Neutrophil (primary cell): ENCODE data around the gene PADI2.
A peak's percentile ranks its signal among the peaks of the same experiment; 100 is the strongest.

ENCODE experiments used
- H3K27ac ChIP-seq: fragments of 200-600 bp; sonication (generic); 2 replicates; pipeline ENCODE4 v1.5.1; 2016; ENCODE audit warnings: mild to moderate bottlenecking, moderate library complexity
- H3K27me3 ChIP-seq: fragments of 200-600 bp; sonication (generic); 2 replicates; pipeline ENCODE4 v1.6.0; 2016; ENCODE audit warnings: mild to moderate bottlenecking
- H3K36me3 ChIP-seq: fragments of 200-600 bp; sonication (generic); 2 replicates; pipeline ENCODE4 v1.5.1; 2017
- H3K4me1 ChIP-seq, 2 experiments: fragments of 200-600 bp in 1 of 2; sonication (generic) in 1 of 2; 1 replicate in 1 of 2; 2 replicates in 1 of 2; pipeline versions ENCODE4 v1.5.1 to v1.6.1; 2013 to 2016; ENCODE audit warnings: low read depth in 1 of 2, low read length in 1 of 2, mild to moderate bottlenecking in 1 of 2, moderate library complexity in 1 of 2; ENCODE audit not compliant: control insufficient read depth in 1 of 2, insufficient read depth in 1 of 2
- H3K4me3 ChIP-seq, 2 experiments: fragments of 200-600 bp in 1 of 2; sonication (generic) in 1 of 2; 1 replicate in 1 of 2; 2 replicates in 1 of 2; pipeline ENCODE4 v1.5.1; 2013 to 2016; ENCODE audit warnings: low read depth in 1 of 2, low read length in 1 of 2, mild to moderate bottlenecking in 1 of 2, moderate library complexity in 1 of 2
- H3K9me3 ChIP-seq: fragments of 200-600 bp; sonication (generic); 2 replicates; pipeline ENCODE4 v1.5.1; 2016
- CTCF ChIP-seq: fragments of 200-600 bp; sonication (generic); IDR thresholded peaks from 2 replicates; pipeline ENCODE4 v1.5.1; 2016; ENCODE audit warnings: antibody characterized with exemption

The PADI2 gene

GRCh38 chr1:17104782-17105181 is 14.5 kb downstream of the PADI2 start:
- H3K4me1 ChIP-seq, result peaks cover 40 to 49% of the 10 kb centered on the region in 2 experiments
- peaks cover 86% of the 10 kb centered on the region for H3K36me3 ChIP-seq
- H3K27me3 ChIP-seq, result no peaks in the 10 kb centered on the region
- H3K27ac ChIP-seq, result peak overlapping the region; percentile 25
- no peak for TF ChIP-seq CTCF
- no peak overlapping the region for H3K4me3 ChIP-seq
- H3K9me3 ChIP-seq, result no peaks in the 10 kb centered on the region

GRCh38 chr1:17102232-17102631 is 17.0 kb downstream of the PADI2 start:
- peaks cover 77% of the 10 kb centered on the region for H3K36me3 ChIP-seq
- no peak for TF ChIP-seq CTCF
- H3K4me3 ChIP-seq, result no peak overlapping the region
- no peaks in the 10 kb centered on the region for H3K27me3 ChIP-seq
- H3K4me1 ChIP-seq, result peaks cover 60 to 63% of the 10 kb centered on the region in 2 experiments
- H3K9me3 ChIP-seq, result no peaks in the 10 kb centered on the region
- peak overlapping the region; percentile 95 for H3K27ac ChIP-seq

- Histone ChIP-seq H3K27ac (peak overlapping the region; percentile 95), H3K9me3 (no peaks in the 10 kb centered on the region), H3K4me1 (peaks cover 60 to 63% of the 10 kb centered on the region in 2 experiments), H3K27me3 (no peaks in the 10 kb centered on the region), H3K36me3 (peaks cover 80% of the 10 kb centered on the region), H3K4me3 (no peak overlapping the region)
- TF ChIP-seq CTCF, result no peak
Observed at GRCh38 chr1:17101261-17101660, 18.0 kb downstream of the PADI2 start.

GRCh38 chr1:17099616-17100340 is 19.5 kb downstream of the PADI2 start:
- Histone ChIP-seq H3K9me3 (no peaks in the 10 kb centered on the region), H3K4me3 (peak overlapping the region; percentile 52 to 57), H3K27me3 (no peaks in the 10 kb centered on the region), H3K36me3 (peaks cover 81% of the 10 kb centered on the region), H3K4me1 (peaks cover 58 to 62% of the 10 kb centered on the region in 2 experiments), H3K27ac (peak overlapping the region; percentile 95)
- no peak for TF ChIP-seq CTCF

- Histone ChIP-seq H3K4me1 (peaks cover 58 to 62% of the 10 kb centered on the region in 2 experiments), H3K9me3 (no peaks in the 10 kb centered on the region), H3K27me3 (no peaks in the 10 kb centered on the region), H3K27ac (peak overlapping the region; percentile 95), H3K36me3 (peaks cover 83% of the 10 kb centered on the region), H3K4me3 (peak overlapping the region; percentile 52 to 57)
- TF ChIP-seq CTCF, result no peak
Observed at GRCh38 chr1:17098446-17099317, 20.6 kb downstream of the PADI2 start.
